GM18511 (cell line): ENCODE data around the gene RPH3AL.

Source experiments
- ATAC-seq: cut with Tn5 transposase; IDR thresholded peaks from one replicate; pipeline ENCODE4 v1.9.1; 2021; ENCODE audit warnings: mild to moderate bottlenecking, moderate library complexity; ENCODE audit not compliant: unreplicated experiment

Gene RPH3AL

DNA sequence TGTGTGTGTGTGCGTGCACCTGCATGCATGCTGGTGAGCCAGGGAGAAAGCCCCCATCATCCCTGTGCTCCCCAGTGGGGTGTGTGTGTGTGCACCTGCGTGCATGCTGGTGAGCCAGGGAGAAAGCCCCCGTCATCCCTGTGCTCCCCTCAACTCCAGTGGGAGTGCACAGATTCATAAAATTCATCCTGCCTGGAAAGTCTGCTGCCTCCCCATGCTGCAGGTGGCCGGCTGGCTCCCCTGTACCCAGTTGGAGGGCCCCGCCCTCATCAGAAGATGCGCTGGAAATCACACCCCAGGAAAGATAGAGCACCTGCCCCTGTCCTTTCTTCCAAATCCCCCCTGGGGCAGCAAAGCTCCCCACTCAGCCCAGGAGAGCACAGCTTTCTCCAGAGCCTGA is 86.4 kb downstream of the RPH3AL start:
- ATAC-seq = no peak

DNA sequence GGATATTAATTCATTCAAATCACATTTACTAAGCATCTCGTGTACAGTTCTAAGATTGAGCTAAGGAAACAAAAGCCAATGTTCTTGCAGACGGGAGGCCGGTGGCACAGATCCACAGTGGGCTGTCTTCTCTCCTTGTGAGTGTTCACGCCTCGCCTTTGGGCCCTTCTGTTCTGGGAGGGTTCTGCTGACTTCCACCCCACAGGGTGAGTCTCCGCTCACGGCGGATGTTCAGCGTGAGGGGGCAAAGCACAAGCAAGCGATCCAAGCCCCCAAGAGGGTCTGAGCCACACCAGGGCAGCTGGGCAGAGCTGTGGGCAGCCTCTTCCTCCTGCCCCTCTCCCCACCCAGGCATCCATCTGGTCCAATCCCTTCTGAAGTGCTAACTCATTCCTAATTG is 86.9 kb downstream of the RPH3AL start:
- no peak for ATAC-seq

DNA sequence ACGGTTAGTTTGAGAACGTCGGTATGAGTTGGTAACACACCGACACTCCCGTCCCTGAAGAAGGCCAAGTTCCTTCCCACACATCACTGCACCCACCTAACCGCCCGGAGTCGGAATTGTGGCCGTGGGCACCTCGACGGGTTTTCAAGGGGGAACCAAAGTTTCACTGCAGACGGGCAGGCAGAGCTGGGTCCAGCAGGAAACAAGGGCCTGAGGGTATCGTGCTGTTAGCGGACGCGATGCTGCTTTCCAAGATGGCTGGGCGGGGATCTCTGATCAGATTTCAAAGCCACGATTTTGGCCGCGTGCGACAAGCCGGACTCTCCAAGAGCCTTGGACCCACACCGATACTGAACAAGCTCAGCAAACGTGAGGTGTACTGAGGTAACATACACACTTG is 88.8 kb downstream of the RPH3AL start:
- no peak for ATAC-seq

DNA sequence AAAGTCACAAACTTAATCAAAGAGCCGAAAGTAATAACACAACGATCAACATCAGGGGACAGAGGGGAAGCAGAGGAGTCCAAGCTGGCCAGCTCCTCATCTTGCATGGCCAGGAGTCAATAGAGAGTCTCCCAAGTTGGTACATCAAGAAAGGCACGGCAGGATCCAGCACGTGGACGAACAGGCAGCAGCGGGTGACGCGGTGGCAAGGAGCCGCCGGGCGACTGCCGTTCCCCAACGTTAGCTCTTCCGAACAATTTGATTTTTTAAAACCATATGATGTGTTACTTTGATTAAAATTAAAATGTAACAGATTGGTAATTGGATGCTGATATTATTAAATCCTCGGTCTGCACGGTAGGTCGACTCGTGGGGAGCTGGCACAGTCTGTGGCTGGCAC is 89.3 kb downstream of the RPH3AL start:
- no peak for ATAC-seq

DNA sequence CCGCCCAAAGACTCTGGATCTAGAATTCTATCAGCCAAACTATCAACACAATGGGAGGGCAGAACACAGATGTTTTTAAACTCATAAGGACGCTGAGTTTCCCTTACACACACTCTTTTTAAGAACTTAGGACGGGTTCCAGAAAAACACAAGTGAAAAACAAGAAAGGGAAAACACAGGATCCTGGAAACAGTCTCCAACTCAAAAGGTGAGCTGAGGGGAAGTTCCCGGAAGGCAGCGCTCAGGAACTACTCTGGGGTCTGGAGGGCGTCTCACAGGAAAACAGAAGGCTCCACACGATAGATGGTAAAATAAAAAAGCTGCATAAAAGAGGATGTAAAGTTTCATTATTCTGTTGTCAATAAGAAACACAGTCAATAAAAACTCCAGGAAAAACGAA is 91.0 kb downstream of the RPH3AL start:
- ATAC-seq = no peak

DNA sequence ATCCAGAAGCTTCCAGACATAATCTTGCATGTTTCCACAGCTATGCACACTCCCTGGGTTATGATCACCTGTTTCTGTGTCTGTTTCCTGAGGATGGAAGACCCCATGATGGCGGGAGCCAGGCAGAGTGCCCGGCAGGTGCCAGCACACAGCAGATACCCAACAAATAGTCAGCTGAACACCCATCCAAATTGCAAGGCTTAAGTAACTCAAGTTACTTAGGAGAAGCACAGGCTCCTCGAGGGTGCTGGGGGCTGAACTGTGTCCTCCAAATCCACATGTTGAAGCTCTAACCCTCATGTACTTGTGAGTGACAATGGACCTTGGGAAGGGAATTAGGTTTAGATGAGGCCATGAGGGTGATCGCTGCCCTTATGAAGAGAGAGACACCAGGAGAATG is 91.7 kb downstream of the RPH3AL start:
- ATAC-seq = no peak

DNA sequence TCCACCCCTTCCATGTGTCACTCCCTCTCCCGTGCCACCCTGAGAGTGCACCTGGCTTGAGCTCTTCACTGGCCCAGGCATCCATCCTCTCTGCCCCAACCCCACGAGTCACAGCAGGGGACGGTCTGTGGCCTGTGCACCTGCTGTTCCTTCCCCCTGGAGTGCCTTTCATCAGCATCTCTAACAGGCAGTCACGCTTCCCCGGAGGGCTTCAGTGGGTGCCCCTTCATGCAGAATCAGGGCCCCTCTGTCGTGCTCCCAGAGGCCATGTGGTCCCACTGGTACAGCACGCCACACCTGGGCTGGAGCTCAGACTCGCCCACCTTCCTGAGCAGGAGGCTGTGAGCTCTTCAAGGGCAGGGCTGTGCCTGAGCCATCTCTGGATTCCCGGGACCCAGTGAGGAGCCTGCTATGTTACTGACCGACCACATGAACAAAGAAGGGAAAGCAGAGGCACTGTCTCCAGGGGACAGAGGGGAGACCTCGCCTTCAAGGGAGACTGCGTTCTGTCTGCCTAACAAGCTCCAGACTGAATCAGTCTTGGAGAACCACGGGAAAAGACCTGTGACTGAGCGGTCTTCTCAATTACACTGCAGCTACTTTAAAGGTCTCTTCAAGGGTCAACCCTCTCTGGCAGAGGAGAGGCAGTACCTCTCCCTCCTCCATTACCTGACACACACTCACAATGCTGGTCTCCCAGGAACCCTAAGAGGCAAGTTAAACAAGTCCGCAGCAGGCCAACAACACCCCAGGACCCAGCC is 92.4 kb downstream of the RPH3AL start:
- ATAC-seq = no peak

DNA sequence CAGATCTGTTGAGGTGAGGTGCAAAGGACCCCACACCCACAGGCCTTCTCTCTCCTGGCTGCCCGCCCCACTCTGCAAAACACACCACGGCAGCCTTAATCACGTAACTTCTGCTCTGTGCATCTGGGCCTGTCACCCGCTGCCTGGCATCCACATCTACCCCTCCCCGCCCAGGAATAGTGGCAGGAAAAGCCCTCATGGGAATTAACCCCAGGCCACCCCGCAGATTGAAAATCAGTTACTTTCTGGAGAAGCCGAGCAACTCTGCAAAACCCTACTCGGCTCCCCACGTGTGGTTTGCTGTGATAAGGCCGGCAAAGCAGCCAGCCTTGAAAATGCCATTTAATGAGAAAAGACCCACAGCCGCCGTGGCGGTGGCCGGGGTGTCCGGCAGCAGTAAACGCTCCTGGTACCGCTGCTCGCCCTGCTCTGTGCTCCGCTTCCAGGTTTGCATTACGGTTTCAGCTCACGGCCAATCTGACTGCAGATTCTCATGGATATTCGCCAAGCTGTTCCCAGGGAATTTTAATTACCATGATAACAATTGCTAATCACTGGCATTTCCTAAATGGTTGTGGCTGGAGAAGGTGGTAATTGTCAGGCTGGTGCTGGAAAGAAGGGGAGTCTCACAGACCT is 93.1 kb downstream of the RPH3AL start:
- no peak for ATAC-seq

DNA sequence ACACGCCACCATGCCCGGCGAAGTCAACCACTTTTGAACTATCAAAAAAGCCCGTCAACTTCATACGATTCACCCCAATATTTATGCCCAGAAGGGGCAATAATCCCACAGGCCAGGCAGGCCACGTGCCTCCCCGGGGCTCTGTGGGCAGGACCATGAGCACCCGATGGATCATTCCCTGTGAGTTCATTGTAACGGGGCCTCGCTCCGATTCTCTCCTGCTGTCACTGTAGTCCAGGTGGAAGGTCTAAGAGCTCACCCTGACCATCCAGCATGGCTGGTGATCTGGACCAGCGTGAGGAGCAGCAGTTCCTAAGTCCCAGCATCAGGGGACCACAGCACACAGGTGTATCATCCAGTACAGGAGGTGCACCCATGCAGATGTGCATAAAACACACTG is 93.7 kb downstream of the RPH3AL start:
- ATAC-seq = no peak

DNA sequence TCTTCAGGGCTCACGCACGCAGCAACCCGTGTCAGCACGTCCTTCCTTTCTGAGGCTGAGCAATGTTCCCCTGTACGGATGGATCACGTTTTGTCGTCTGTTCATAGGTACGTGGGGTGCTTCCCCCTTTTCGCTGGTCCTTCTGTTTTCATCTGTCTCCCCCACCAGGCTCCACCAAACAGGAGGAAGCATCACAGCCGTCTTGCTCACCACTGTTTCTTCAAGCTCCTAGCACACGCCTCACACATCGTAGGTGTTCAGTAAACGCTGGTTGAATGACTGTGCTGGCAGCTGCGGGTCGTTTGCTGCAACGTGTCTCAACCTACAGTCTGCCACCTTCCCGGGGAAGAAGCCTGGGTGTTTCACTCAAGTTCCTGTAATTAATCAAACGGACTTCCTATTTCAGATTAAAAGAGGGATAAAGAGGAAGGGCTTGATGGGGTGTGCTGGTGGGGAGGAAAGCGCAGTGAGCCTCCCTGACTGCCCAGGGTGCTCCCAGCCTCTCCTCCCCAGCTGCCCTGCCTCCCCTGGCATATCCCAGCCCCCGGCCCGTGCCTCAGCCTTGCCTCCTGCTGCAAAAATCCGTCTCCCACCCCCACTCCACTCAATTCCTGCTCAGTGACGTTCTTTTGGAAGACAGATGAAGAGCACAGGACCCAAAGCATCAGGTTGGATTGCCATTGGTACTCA is 94.4 kb downstream of the RPH3AL start:
- ATAC-seq = no peak

DNA sequence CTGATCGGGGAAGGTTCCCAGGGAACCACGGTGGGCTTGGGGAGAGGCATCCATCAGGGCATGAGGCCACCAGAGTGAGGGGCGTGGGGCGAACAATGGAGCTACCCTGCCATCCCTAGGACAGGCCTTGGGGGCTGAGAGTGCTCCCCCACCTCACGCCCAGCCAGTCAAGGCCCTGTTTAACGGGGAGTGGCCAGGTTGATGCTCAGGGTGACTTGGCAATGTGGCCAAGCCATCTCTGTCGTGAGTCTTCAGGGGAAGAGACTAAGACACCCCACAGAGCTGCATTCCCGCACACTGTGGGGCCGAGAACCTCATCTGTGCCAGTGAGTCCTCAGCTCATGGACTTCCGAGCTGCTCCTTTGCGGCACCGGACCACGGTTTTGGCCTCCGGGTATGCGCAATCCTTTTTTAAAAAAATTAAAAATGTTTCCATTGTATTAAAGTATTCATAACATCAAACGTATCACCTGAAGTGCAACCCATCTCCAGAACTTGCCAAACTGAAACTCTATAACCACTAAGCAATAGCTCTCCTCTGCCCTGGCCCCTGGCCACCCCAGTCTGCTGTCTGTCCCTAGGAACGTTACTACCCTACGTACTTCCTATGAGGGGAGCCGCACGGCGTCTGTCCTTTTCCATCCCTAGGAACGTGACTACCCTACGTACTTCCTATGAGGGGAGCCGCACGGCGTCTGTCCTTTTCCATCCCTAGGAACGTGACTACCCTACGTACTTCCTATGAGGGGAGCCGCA is 99.3 kb downstream of the RPH3AL start:
- no peak for ATAC-seq

DNA sequence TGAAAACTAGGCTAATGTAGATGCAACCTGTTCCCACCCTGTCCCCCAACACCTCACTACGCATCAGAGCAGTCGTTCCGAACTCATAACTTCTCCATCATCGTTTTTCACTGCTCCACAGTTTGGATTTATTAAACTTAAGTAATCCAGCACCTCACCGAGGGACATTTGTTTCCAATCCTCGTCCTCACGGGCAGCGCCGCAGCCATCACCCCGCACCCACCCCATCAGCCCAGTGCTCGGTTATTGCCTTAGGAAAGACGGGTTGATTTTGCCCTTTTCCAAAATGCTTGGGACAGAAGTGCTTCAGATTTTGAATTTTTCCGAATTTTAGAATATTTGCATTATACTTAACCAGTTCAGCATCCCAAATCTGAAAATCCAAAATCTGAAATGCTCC is 100.2 kb downstream of the RPH3AL start:
- no peak for ATAC-seq

DNA sequence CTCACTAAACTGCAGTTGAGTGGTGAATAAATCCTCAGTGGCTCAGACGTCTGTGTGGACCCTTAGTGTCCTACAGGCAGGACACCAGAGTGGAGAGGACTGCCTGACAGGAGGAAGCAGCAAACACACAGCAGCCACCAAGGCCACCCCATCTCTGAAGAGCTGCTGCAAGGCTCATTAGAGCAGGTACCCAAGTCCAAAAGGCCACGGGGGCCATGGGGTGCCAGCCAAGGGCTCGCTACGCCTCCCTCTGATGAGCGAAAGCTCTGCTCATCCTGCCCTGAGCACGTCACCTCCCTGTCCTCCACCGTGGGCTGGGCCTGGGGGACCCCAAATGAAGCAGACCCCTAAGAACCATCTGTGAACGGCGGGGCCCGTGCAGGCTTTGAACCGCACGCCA is 101.1 kb downstream of the RPH3AL start:
- no peak for ATAC-seq

DNA sequence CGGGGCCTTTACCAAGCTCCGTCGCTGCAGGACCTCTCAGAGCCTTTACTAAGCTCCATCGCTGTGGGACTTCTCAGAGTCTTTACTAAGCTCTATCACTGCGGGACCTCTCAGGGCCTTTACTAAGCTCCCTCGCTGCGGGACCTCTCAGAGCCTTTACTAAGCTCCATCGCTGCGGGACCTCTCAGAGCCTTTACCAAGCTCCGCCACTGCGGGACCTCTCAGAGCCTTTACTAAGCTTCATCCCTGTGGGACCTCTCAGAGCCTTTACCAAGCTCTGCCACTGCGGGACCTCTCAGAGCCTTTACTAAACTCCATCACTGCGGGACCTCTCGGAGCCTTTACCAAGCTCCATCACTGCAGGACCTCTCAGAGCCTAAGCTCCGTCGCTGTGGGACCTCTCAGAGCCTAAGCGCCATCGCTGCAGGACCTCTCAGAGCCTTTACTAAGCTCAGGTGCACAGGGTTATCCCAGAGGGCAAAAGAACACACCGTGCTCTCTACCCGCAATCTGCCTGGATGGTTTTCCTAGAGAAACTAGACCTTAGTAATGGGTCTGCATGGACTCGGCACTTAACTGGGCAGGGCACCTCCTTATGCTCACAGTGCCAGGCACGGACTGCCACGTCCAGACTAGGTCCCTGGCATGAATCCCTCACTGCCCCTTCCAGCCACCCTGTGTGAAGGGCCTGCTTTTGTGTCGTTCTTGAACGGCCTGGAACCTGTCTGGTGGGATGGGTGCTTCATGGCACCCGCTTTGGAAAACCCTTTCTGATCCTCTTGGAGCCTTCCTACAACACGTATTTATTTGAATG is 101.9 kb downstream of the RPH3AL start:
- no peak for ATAC-seq

DNA sequence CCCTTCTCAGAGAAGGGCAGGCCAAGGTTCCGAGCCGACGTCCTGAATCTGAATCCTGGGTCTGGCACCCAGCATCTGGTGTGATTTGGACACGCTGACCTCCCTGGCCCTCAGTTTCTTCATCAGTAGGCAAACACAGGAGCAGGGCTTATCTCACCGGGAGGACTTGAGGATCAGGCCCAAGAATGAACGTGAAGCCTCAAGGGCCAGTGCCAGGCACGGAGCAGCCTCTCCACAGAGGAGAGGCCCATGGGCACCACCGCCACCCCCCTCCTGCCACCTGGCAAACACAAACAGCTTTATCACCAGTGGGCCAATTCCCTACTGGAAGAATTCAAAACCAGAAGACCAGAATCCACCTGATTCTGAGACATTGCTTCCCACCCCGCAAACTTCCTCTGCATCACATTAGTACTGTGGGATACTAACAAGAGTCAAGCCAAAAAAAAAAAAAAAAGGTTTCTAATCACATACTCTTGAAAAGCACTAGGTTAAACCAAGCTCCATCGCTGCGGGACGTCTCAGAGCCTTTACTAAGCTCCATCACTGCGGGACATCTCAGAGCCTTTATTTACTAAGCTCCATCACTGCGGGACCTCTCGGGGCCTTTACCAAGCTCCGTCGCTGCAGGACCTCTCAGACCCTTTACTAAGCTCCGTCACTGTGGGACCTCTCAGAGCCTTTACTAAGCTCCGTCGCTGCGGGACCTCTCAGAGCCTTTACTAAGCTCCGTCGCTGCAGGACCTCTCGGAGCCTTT is 103.2 kb downstream of the RPH3AL start:
- ATAC-seq = no peak

DNA sequence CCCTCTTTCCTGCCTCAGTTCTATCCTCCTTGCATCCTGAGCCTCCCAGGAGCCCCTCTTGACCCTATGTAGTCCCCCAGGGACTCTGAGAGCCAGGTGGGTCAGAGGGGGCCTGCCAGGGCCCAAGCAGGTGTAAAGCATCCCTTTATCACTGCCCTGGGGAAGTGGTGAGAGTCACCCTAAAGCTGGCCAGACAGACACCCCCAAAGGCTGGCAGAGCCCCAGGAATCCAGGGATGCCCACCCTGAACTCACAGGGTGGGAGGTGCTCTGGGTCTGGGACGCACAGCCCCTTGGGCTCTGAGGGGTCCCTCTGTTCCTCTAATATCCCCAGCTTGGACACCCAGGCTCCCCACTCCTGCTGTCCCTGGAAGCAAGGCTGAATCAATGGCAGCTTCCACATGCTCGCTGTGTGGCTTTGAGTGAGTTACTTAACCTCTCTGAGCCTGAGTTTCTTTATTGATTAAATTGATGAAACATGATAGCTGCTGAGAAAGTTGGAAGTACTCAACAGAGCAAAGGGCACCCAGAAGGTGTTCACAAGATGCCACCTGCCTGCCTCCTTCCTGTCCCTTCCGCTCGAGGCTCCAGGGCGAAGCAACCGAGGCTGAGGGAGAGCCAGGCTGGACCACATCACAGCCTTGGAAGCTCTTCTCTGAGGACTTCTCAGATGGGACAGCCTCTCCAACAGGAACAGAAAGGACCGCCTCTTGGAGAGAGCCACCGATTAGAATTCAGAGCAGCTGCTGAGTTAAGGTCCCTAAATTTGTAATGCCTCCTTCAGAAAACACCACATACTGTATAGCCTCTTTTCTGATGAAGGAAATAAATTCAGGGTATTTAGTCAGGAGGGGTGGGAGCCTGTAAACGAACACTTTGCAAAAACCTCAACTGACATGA is 104.0 kb downstream of the RPH3AL start:
- no peak for ATAC-seq

DNA sequence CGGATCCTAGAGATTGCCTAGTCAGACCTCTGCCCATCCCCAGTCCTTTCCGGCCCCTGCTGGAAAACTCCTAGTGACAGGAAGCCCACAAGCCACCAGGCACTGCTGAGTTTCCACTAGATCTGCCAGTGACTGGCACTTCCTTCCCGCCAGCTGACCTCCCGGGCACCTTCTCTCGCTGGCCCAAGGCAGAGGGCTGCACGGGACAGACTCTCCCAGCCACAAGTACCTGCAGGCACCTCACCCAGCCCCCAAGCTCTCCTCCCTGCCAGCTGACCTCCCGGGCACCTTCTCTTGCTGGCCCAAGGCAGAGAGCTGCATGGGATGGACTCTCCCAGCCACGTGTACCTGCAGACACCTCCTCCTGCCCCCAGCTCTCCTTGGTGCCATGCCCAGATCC is 104.8 kb downstream of the RPH3AL start:
- ATAC-seq = no peak

DNA sequence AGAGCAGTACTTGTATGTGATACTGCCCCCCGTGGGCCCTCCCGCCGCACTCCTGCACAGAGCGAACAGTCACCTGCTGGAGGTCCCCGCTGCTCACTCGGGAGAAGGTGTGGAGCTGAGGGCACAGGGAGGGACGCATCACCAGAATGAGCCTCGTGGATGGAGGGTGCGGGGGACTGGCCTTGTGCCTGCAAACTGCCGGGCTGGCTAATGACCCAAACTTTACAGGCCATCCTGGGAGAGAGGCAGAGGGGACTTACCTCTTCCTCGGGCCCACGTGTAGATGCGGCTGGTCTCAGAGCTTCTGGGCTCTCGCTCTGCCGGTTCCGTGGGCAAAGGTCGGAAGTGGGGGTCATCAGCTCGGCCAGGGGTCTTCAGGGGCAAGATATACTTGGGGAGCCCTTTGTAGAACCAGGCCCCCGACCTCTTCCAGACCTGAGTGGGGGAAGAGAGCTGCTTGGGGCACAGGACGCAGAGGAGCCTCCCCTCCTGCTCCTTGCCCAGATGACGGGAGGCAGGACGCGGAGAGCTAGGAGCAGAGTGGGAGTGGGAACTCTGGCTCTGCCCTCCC is 105.7 kb downstream of the RPH3AL start:
- ATAC-seq = no peak

DNA sequence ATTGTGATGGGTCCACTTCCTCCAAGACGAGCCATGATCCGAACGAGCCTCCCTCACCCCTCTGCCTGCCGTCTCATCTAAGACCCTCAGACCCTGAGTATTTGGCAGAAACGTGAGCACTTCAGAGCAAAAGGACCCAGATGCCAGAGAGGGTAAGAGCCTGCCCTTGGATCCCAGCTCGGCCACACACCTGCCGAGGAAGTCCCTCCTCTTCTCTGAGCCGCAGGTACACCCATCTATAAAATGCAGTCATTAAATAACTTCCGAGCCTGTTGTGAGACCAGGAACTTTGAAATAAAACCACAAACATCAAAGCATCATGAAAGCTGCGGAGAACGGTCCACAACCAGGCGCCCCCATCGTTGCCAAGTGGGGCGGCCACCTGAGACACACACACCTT is 106.4 kb downstream of the RPH3AL start:
- no peak for ATAC-seq
